Uterus (tissue), 4 donors: ENCODE results near the gene GRIK5. TPM values are rescaled to one million over a fixed set of nuclear protein-coding genes. Genes with fewer than 3 reads are reported as not detected.
A peak's percentile ranks its signal among the peaks of the same experiment; 100 is the strongest.

Source experiments
- DNase-seq, 2 donors: peaks; one replicate each; pipeline ENCODE4 v3.0.0-alpha.2; 2019 to 2020
- H3K27ac ChIP-seq, 2 donors: fragments of 200-600 bp; sonication (generic); 1 replicate in 1 of 2; 2 replicates in 1 of 2; pipeline ENCODE4 v1.5.1; 2016 to 2018
- H3K27me3 ChIP-seq, 2 donors: fragments of 200-600 bp; sonication (generic); one replicate each; pipeline ENCODE4 v1.5.1; 2018 to 2019; ENCODE audit warnings: control low read depth in 1 of 2
- H3K36me3 ChIP-seq, 2 donors: fragments of 200-600 bp; sonication (generic); one replicate each; pipeline ENCODE4 v1.5.1; 2019; ENCODE audit warnings: control low read depth in 1 of 2
- H3K4me1 ChIP-seq, 2 donors: fragments of 200-600 bp; sonication (generic); one replicate each; pipeline ENCODE4 v1.5.1; 2018 to 2019; ENCODE audit warnings: control low read depth in 1 of 2
- H3K4me3 ChIP-seq, 2 donors: fragments of 200-600 bp; sonication (generic); 1 replicate in 1 of 2; 2 replicates in 1 of 2; pipeline ENCODE4 v1.5.1; 2018 to 2019; ENCODE audit warnings: mild to moderate bottlenecking in 1 of 2
- H3K9me3 ChIP-seq, 2 donors: fragments of 200-600 bp; sonication (generic); one replicate each; pipeline ENCODE4 v1.5.1; 2019; ENCODE audit warnings: control low read depth in 1 of 2
- POLR2A ChIP-seq, 2 donors: fragments of 450-650 bp; IDR thresholded peaks; one replicate each; pipeline ENCODE4 v1.6.1; 2016; ENCODE audit warnings: antibody characterized with exemption in 2 of 2, mild to moderate bottlenecking in 1 of 2, moderate library complexity in 1 of 2
- intact Hi-C: fragments of 100-400 bp; cut with DNase I; formaldehyde crosslinking; loops from one replicate; pipeline ENCODE4 v1.15.1; 2023; ENCODE audit warnings: low total_unique reads
- total RNA-seq, 4 donors: library from RNA; depleted of rRNA in 3 of 4; stranded (reverse); fragments of >200 nt in 3 of 4; gene quantifications; one replicate each; pipeline versions ENCODE4 v1.1.0 to v1.2.4, GENCODE V29; 2014 to 2023
- TF ChIP-seq, protein P1 (sequence below), 4 experiments: fragments of 200-600 bp in 2 of 4; fragments of 450-650 bp in 2 of 4; sonication (generic) in 2 of 4; IDR thresholded peaks; one replicate each; pipeline ENCODE4 v1.5.1; 2016 to 2019; ENCODE audit warnings: antibody characterized with exemption in 4 of 4, mild to moderate bottlenecking in 2 of 4, moderate library complexity in 1 of 4
- donor health status: DM: yes; HTN: yes; CAD: no.

Gene GRIK5, protein sequence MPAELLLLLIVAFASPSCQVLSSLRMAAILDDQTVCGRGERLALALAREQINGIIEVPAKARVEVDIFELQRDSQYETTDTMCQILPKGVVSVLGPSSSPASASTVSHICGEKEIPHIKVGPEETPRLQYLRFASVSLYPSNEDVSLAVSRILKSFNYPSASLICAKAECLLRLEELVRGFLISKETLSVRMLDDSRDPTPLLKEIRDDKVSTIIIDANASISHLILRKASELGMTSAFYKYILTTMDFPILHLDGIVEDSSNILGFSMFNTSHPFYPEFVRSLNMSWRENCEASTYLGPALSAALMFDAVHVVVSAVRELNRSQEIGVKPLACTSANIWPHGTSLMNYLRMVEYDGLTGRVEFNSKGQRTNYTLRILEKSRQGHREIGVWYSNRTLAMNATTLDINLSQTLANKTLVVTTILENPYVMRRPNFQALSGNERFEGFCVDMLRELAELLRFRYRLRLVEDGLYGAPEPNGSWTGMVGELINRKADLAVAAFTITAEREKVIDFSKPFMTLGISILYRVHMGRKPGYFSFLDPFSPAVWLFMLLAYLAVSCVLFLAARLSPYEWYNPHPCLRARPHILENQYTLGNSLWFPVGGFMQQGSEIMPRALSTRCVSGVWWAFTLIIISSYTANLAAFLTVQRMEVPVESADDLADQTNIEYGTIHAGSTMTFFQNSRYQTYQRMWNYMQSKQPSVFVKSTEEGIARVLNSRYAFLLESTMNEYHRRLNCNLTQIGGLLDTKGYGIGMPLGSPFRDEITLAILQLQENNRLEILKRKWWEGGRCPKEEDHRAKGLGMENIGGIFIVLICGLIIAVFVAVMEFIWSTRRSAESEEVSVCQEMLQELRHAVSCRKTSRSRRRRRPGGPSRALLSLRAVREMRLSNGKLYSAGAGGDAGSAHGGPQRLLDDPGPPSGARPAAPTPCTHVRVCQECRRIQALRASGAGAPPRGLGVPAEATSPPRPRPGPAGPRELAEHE
- 10 to 100 TPM in 1 of 4 donors, 1 to 10 TPM in 2, not detected in 1; 5.6 to 17.8 (median 7.0) TPM for total RNA-seq

- peak in 1 of 2 donors; percentile 30 for DNase-seq
Measured at GRCh38 chr19:42069619-42070351, at the start of gene GRIK5. TSS of gene GRIK5 (minus strand) at chr19:42070206. CDS start at chr19:42065770, 4,436 bp downstream.

DNA sequence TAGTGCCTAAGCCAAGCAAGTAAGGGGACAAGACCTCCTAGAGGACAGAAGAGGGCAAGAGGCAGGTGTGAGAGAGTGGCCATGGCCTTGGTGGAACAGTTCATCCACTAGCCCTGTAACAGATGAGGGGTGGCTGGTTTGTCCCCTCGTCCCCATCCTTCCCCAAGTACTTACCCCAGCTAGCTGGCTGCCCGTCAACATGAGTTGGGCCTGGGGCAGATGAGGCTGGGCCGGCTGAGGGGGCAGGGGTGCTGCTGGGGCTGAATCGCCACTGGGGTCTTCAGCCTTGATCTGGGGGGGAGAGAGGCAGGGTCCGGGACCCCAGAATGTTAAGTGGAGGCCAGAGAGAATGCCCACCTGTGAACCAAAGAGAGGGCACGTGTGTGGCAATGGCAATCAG, 47.1 kb upstream of the GRIK5 start:
- Histone ChIP-seq H3K4me3 (no peak overlapping the region), H3K27ac (no peak overlapping the region), H3K27me3 (no peaks in the 10 kb centered on the region), H3K9me3 (no peaks in the 10 kb centered on the region), H3K4me1 (no peaks in the 10 kb centered on the region), H3K36me3 (no peaks in the 10 kb centered on the region)
- no peak for TF ChIP-seq POLR2A (IDR thresholded peaks at IDR 0.05)
- TF ChIP-seq, protein P1, sequence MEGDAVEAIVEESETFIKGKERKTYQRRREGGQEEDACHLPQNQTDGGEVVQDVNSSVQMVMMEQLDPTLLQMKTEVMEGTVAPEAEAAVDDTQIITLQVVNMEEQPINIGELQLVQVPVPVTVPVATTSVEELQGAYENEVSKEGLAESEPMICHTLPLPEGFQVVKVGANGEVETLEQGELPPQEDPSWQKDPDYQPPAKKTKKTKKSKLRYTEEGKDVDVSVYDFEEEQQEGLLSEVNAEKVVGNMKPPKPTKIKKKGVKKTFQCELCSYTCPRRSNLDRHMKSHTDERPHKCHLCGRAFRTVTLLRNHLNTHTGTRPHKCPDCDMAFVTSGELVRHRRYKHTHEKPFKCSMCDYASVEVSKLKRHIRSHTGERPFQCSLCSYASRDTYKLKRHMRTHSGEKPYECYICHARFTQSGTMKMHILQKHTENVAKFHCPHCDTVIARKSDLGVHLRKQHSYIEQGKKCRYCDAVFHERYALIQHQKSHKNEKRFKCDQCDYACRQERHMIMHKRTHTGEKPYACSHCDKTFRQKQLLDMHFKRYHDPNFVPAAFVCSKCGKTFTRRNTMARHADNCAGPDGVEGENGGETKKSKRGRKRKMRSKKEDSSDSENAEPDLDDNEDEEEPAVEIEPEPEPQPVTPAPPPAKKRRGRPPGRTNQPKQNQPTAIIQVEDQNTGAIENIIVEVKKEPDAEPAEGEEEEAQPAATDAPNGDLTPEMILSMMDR (IDR thresholded peaks at IDR 0.05): no peak
- no peak for DNase-seq
- intact Hi-C loops: no loop called here

More at GRCh38 chr19:42069619-42070351, at the start of gene GRIK5:
- intact Hi-C loops: no loop called here
- Histone ChIP-seq H3K4me3 (peak within 1 kb of the TSS; percentile 32 to 39), H3K27ac (peak within 1 kb of the TSS in 1 of 2 donors; percentile 73), H3K9me3 (no peaks in the 10 kb centered on the region), H3K36me3 (no peaks in the 10 kb centered on the region), H3K27me3 (no peaks in the 10 kb centered on the region), H3K4me1 (no peaks in the 10 kb centered on the region)
- TF ChIP-seq, protein P1 (IDR thresholded peaks at IDR 0.05): no peak
- peak in 1 of 2 donors; percentile 33 for TF ChIP-seq POLR2A (IDR thresholded peaks at IDR 0.05)

GRCh38 chr19:42116308-42117075, 46.5 kb upstream of the GRIK5 start:
- H3K36me3 ChIP-seq: no peaks in the 10 kb centered on the region
- no peaks in the 10 kb centered on the region for H3K9me3 ChIP-seq
- H3K27ac ChIP-seq: no peak overlapping the region
- no peak for DNase-seq
- H3K27me3 ChIP-seq: no peaks in the 10 kb centered on the region
- intact Hi-C loops: no loop called here
- no peak overlapping the region for H3K4me3 ChIP-seq
- TF ChIP-seq, protein P1 (IDR thresholded peaks at IDR 0.05): no peak
- H3K4me1 ChIP-seq: no peaks in the 10 kb centered on the region

DNA sequence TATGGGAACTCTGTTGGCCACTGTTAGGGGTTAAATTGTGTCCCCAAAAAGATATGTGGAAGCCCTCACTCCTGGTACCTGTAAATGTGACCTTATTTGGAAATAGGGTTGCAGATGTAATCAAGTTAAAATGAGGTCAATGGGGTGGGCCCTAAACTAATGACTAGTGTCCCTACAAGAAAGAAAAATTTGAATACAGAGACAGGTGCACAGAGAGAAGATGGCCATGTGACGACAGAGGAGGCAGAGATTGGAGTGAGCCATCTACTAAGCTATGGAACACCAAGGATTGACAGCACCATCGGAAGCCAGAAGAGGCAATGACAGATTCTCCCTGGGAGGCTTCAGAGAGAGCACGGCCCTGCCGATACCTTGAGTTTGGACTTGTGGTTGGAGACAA, 45.7 kb upstream of the GRIK5 start:
- no peaks in the 10 kb centered on the region for H3K27me3 ChIP-seq
- H3K4me3 ChIP-seq: no peak overlapping the region
- TF ChIP-seq, protein P1 (IDR thresholded peaks at IDR 0.05): no peak
- no peak for TF ChIP-seq POLR2A (IDR thresholded peaks at IDR 0.05)
- H3K36me3 ChIP-seq: no peaks in the 10 kb centered on the region
- no peaks in the 10 kb centered on the region for H3K9me3 ChIP-seq
- intact Hi-C loops: no loop called here
- H3K27ac ChIP-seq: no peak overlapping the region
- DNase-seq: no peak
- H3K4me1 ChIP-seq: no peaks in the 10 kb centered on the region
